HuH-7 (cell line): ENCODE data around the gene TEAD1.
A peak's percentile ranks its signal among the peaks of the same experiment; 100 is the strongest.
"Not testable (repeated sequence)": the region's sequence is repeated elsewhere in the genome, so short reads cannot be mapped to it uniquely, and the experiment has no call there.

ENCODE experiments used
- DNase-seq: peaks from one replicate; pipeline ENCODE4 v3.0.0; 2011; ENCODE audit warnings: low spot score

Gene TEAD1

DNA sequence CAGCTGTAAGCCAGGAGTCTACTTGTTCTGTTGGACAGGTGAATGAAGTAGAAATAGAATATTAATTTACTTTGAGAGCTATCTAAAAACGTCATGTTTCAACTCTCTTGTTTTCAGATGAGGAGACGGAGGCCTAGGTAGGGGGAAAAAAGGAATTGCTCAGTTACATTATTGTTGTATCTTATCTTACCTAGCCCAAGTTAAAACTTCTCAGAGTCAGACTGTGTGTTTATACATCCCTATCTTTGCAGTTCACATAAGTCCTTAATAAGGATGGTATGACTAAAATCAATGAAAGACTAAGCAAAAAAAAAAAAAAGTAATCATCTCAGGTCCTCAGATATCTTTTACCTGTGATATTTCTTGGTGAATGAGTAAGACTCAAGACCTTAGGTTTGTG is 62.8 kb downstream of the TEAD1 start:
- no peak for DNase-seq

DNA sequence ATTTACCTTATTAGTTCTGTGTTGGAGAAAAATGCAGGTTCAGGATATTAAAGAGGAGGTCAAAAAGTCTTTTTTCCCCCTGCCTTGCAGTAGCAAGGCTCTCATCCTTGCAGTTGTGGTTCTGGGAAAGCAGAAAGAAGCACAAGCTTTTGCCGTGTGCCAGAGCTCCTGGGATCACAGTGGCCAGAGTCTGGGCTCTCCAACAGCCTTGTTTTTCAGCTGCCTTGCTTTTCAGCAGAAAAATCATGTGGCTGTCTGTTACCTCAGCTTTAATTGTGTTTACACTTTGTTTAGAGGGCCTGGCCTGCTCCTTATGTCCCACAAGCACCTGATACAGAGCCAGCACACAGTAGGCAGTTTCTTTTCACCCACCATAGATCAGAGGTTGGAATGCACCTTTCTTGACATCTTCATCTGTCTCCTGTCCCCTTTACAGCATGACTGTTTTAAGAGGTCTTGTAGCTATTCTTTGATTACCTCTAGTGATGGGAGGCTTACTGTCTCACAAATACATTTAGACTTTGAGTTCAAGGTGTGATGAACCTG is 67.5 kb downstream of the TEAD1 start:
- no peak for DNase-seq

DNA sequence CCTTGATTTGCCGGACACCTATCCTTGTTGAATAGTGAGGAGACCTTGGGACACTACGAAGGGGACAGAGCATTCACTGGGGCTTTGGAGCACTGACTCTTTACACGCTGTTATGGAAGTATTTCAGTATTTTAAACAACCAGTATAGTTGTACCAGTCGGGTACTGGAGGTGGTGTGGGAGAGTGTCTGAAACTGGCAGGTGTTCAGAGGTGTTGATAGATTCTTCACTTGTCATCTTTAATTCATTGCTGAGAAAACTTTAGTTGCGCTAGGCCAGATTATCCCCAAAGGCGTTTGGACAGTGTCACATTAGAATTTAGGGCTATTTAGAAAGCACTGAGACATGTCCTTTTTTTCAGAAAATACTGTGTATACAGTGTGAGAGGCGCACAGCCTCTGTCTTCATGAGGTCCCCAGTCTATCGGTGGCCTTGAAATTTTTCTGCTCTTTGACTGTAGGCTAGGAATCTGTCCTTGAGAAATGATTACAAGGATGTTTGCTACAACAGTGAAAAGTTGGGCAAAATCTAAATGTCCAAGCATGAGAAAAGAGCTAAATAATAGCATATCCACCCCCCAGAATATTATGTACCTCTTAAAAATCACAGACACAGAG is 69.7 kb downstream of the TEAD1 start:
- DNase-seq: no peak

DNA sequence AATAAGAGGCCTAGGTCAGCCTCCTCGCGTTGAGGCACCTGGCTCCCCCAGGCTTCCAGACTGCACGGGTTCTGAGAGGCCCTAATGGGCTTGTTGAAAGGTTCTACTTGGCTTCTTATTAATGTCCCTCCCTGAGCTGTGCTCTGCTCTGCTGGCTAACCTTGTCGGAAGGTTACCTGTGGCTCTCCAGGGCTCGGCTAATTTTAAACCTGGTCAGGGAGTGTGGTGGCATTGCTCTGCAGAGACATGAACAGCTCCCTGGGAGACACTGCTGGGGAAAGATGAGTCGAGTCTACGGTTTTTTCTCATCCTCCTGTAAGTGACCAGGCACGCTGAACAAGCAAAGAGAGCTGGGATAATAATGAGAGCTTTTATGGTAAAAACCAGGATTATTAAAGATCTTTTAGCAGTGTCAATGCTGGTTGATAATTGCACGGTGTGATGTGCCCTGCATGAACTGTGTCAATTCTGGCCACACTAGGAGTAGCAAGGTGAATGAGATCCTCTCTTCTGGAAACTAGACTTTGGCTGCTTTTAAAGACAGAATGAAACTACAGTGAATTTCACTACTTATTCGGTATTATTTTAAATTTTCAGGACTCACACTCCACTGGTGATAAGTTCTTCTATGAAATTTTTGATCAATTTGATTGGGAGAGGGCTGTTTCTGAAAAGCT is 70.7 kb downstream of the TEAD1 start:
- no peak for DNase-seq

DNA sequence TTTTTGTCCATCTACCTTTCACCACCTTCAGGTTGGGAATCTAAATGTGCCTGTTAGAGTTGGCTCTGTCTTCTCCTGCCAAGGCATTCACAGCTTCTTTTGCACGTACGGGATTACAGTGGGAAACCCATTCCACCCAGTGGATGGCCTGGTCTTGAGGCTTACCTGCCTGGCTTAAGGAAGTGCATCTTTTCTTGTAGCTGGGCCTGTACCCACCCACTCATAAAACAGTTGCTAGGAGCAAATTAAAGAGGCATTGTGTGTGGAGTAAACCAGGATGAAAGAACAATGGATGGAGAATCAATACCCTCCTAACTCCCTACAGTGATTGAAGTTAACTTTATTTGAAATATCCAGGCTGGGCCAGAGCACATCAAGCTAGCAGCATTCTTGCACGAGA is 71.6 kb downstream of the TEAD1 start:
- DNase-seq: no peak

DNA sequence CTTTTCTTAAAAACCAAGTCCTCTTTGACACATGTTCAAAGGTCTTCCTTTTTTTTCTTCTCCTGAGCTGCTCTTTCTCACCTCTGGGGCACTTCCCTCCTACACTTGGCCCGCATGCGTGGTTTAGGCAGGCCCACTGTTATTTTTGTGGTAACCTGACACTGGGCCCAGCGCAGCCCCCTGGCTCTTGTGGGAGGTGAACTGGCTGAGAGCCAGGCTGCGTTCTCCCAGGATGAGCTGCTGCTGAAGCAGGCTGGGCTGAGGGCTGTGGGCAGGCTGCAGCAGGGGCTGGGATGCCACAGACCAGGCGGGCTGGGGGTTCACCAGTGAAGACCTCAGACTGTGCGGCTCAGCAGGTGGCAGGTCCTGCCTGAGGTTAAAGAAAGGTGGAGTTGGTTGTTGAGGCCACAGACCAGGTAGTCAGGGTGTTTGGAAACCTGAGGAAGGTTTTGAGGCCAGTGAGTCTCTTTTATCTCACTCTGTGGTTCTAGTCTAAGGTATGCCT is 72.4 kb downstream of the TEAD1 start:
- DNase-seq: peak; percentile 26

DNA sequence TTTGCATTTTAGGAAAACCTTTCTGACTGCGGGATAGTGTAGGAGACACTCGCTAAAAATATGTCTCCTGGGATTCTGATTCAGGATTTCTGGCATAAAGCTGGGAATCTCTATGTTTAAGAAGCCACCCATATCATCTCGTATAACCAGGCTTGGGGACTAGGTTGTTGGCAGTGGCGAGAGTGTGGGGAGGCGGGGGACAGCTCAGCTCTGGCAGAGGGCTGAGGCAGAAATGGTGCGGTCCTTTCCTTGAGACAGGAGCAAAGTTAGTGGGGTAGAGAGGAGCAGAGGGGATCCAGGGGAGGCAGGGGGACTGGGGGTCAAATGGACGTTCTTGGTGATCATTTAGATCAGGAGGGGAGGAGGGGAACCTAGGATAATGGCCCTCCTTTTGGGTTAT is 74.3 kb downstream of the TEAD1 start:
- no peak for DNase-seq

DNA sequence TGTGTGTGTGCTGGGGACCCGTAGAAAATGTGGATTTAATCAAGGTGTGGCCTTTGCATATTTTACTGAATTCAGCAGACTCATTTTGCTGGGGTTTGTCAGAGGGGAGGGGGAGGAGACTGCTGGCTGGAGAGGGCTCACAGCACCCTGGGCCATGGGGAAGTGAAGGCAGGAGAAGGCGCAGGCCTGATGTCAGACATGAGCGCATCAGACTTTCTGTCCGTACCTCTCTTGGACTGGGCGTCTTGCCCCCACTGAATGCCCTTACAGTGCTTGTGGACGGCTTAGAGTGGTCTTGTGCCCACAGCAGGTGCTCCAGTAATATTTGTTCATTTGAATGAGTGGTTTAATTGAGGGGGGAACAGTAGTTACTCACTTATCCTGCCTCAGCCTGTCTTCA is 75.2 kb downstream of the TEAD1 start:
- no peak for DNase-seq

DNA sequence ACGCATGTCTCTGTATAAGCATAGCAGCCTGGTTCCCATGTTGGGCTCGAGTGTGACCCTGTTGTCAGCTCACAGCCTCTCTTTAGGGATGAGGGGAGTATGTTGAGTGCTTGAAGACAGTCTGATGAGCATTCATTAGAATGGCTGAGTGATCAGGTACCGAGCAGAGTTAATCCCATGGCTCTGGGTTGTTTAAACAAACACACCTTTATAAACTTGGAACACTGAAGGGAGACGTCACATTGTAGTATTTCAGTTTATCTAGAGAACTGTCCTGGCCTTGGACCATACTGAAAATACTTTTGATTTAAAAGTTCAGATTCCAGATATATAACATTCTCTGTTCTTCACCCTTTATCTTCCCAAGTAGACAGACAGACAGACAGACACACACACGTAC is 76.0 kb downstream of the TEAD1 start:
- no peak for DNase-seq

DNA sequence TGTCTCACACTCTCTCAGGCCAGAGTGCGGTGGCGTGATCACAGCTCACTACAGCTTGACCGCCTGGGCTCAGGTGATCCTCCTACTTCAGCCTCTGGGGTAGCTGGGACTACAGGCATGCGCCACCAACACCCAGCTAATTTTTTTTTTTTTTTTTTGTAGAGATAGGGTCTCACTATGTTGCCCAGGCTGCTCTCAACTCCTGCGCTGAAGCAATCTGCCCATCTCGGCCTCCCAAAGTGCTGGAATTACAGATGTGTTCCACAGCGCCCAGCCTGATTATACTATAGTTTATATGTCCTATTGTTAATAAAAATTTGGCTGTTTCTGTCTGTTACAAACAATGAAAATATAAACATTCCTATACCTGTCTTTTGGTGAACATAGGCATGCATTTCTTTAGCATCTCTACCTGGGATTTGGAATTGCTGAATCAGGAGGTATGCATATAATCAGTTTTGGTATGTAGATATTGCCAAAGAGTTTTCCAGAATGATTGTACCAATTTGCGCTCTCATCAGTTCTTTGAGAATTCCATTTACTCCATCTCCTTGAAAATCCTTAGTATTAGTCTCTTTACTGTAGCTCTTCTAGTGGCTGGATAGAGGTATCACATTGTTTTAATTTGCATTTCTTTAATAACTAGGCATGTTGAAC is 78.8 kb downstream of the TEAD1 start:
- no peak for DNase-seq

DNA sequence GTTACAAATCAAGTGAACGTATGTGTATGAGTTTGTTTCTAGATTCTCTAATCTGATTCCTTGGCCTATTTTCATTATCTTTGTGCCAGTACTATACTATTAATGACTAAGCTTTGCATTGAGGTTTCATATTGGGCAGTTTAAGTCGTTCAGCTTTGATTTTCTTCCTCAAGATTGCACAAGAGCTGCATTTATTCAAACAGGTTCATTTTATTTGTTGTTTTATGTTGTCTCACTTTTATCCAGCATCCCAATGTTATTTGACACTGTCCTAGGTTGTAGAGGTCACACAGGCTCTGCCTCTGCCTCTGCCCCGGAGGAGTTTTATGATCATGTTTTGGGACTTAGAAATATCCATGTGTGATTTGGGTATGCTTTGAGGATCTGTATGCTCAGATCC is 79.8 kb downstream of the TEAD1 start:
- DNase-seq: no peak

DNA sequence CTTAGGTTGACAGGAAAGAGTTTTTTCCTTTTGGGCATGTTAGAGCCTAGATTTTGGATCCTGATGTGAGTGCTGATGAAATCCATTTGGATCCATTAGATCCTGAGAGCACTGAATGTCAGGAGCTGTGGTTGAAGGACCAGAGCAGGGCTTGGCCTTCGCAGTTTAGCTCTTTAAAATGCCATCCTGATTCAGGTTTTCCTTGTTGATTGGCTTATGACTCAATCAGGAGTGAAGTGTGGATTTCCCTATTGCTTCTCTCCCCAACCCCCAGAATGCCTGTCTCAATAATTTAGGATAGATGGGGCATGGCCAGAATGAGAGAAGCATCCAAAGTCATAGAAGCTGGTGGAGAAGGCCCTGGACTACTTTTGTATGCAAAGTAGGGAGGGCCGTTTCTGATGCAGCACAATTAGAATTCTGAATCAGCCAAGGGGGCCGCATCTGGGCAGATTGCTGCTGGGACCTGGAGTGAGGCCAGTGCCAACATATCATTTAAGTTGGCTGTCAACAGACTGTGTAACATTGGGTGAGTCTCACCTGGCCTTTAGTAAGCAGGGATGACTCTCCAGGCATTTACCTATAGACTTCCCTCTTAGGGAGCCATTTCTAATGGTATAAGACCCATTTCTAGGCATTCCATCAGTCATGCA is 80.5 kb downstream of the TEAD1 start:
- DNase-seq: no peak

DNA sequence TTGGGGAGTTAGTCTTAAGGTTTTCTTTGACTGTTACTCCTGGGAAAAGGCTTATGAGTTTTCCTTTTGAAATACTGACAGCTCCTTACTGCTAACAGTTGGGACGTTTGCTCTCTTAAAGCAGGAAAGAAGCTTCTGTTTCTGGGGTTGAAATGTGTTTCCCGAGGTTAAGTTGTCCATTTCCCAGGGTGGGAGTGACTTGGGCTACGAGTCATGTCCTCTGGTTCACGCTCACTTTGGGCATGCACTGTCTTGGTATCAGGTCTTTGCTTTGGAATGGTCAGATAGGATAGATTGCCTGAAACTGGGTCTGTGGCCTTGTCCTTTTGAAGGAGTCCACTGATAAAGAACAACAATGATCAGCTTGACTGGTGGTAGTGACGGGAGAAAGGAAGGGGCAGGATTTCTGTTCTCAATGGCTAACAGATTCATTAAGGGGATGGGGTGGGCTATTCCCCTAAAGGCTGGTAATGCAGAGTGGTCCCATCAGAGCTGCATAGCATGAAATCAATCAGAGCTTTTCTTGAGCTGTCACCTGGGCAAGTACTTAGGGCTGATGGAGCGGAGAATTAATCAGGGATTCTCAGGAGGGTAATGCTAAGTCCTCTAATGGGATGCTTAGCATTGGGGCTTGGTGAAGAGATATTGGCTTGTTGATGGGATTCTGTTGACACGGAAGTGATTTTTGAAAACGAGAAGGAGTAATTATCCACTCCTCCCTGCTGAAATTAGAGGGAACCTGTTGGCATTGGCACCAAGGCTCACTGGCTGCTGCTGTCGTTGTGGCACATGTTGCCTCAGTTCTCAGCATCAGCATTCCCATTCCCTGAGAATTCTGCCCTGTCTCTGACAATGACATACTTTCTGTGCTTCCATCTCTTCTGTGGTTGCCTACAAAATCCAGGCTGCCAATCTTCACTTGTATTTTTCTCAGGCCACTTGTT is 81.6 kb downstream of the TEAD1 start:
- no peak for DNase-seq

DNA sequence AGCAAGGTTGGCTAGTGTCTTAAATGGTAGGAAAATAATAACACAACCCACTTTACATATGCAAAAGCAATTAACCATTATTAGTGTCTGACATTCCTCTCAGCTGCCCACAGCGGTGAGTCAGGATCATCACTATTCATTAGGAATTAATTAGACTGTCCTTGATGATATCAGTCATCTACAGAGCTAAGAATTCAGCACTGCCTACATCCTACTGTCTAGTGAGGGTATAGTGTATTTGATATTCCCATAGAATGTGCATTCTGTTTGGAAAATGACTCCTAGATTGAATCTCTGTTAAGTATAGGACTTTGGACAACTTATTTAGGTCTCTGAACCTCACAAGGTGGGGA is 82.2 kb downstream of the TEAD1 start:
- DNase-seq: no peak

DNA sequence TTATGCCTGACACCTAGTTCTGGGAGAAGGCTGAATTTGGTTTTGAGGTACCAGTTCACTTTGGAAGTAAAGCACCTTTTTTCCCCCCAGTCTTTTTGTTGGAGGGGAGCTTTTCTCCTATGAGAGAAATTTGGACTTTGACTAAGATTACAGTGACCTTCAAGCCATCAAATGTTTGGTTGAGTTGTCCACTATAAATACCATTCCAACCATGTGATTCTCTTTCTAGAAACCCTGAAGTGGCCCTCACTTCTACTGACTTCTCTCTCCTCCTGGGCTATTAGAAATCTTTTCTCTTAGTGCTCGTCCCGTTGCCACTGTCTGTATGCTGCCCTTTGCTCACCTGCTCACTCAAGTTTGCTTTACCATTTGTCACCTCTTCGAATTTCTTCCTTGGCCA is 82.6 kb downstream of the TEAD1 start:
- DNase-seq: no peak

DNA sequence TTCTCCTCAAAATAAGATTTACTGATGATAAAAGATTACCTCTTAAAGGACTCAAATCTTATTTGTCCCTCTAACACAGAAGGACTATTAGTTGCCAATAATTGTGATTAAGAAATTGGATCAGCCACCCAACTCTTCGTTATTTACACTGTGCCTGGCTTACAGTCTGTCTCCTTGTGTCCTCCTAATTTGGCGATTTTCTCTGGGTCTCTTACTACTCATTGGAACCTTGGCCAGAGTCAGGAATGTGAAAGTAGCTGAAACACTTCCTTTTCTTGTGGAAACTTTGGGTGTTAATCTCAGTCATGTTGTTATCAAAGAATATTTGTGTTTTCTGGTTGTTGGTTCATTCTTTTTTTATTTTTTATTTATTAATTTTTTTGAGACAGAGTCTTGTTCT is 83.2 kb downstream of the TEAD1 start:
- no peak for DNase-seq

DNA sequence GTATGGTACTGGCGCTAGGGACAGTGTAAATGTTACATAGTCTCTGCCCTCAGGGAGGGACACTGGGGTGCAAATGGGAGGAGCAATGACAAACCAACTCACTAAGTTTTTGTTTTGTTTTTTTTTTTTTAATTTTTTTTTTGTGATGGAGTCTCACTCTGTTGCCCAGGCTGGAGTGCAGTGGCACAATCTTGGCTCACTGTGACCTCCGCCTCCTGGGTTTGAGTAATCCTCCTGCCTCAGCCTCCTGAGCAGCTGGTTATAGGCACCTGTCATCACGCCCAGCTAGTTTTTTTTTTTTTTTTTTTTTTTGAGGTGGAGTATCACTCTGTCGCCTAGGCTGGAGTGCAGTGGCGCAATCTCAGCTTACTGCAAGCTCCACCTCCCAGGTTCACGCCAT is 83.9 kb downstream of the TEAD1 start:
- not testable (repeated sequence) for DNase-seq

DNA sequence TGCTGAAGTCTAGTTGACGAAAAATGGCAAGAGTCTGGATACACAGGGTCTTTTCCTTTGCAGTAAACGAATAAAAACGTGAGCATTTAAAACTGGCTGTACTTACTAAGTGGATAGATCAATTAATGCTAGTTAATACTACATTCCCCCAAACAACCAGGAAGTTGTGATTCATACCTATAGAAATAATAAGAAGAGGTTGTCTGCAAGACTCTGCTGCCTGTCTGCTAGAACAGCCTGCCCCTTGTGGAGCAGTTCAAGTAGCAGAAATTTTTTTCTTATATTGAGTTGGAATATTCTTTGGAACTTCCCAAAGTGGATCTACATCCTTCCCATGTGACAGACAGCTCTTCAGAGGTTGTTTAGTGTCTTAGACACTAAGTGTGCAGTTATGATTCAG is 86.8 kb downstream of the TEAD1 start:
- DNase-seq: no peak

DNA sequence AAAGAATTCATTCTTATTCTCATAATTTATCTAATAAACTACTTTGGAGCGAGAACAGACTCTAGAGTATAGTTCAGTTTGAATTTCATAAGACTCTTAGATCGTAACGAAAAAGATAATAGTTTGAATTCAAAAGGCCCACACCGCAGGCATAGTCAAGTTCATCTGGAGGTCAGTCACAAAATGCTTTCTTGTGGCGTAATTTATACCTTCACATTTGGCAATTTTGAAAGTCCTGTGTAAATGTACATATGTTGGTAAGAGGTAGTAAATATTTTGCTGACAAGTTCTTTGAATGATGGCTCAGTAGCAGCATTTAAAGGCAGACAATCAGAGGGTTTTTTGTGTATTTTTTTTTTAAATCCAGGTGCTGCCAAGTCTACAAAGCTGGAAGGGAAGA is 88.1 kb downstream of the TEAD1 start:
- DNase-seq: no peak

DNA sequence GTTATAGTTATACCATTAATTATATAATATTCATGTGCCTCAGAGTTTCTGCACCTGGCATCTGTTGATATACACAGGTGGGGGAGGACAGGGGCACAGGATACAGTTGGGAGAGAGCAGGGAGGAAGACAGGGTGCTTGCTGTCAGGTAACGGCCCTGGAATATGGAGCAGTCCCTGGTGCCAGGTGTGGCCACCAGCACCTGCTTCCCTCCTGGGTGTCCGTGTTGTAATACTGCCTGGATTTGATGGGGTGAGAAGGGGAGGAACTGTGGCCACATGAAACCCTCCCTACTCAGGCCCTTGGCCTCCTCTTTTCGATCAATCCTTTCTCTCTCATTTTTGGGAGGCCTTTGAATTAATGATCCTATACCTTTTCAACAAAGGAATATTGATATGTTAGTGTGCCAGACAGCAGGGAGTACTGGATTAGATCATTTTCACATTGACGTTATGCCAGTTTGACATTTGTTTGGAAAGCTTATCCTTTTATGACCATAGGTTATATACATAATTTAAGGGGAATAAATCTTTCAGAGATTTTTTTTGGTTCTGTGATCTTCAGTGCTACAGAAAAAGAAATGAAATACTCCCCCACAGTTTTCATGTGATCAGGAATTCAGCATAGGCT is 88.6 kb downstream of the TEAD1 start:
- DNase-seq: no peak
